Sigmoid colon (tissue), 7 donors: Measurements from ENCODE around the gene DGAT2. TPM values are rescaled to one million over a fixed set of nuclear protein-coding genes. Genes with fewer than 3 reads are reported as not detected.

Experiments used
- DNase-seq: peaks from one replicate; pipeline ENCODE4 v3.0.0-alpha.2; 2019
- H3K27ac ChIP-seq, 4 donors: fragments of 200-600 bp; sonication (generic); one replicate each; pipeline ENCODE4 v1.5.1; 2016 to 2019; ENCODE audit warnings: mild to moderate bottlenecking in 1 of 4
- H3K27me3 ChIP-seq, 3 donors: fragments of 200-600 bp; sonication (generic); one replicate each; pipeline ENCODE4 v1.5.1; 2019; ENCODE audit warnings: mild to moderate bottlenecking in 1 of 3
- H3K36me3 ChIP-seq, 4 donors: fragments of 200-600 bp; sonication (generic); one replicate each; pipeline ENCODE4 v1.5.1; 2016 to 2019
- H3K4me1 ChIP-seq, 4 donors: fragments of 200-600 bp; sonication (generic); one replicate each; pipeline ENCODE4 v1.5.1; 2017 to 2019
- H3K4me3 ChIP-seq, 4 donors: fragments of 200-600 bp; sonication (generic); one replicate each; pipeline ENCODE4 v1.5.1; 2017 to 2019; ENCODE audit warnings: mild to moderate bottlenecking in 2 of 4, moderate library complexity in 1 of 4
- H3K9me3 ChIP-seq, 4 donors: fragments of 200-600 bp in 3 of 4; sonication (generic) in 3 of 4; one replicate each; pipeline versions ENCODE4 v1.5.1 to v1.6.1; 2013 to 2019
- CTCF ChIP-seq, 4 experiments: fragments of 450-650 bp in 3 of 4; fragments of 200-600 bp in 1 of 4; IDR thresholded peaks; one replicate each; pipeline ENCODE4 v1.5.1; 2016 to 2019; ENCODE audit warnings: antibody characterized with exemption in 4 of 4, mild to moderate bottlenecking in 3 of 4, moderate library complexity in 2 of 4
- EP300 ChIP-seq, 4 donors: sonication (generic); formaldehyde crosslinking; IDR thresholded peaks; one replicate each; pipeline ENCODE4 v1.6.1; 2017; ENCODE audit warnings: antibody characterized with exemption in 4 of 4
- POLR2A ChIP-seq, 2 donors: fragments of 450-650 bp; IDR thresholded peaks; one replicate each; pipeline ENCODE4 v1.6.1; 2016; ENCODE audit warnings: antibody characterized with exemption in 2 of 2, mild to moderate bottlenecking in 2 of 2, moderate library complexity in 2 of 2
- POLR2AphosphoS5 ChIP-seq, 4 donors: sonication (generic); formaldehyde crosslinking; IDR thresholded peaks; one replicate each; pipeline ENCODE4 v1.6.1; 2017; ENCODE audit warnings: antibody characterized with exemption in 4 of 4
- WGBS, 2 donors: extraction: QIAGEN DNeasy Blood & Tissue Kit; methylation state at CpG; one replicate each; pipeline ENCODE4 v1.1.7; 2013; 5-methylcytosine and 5-hydroxymethylcytosine counted together
- intact Hi-C: fragments of 100-400 bp; cut with DNase I; formaldehyde crosslinking; loops from one replicate; pipeline ENCODE4 v1.15.1; 2023
- polyA plus RNA-seq, 3 donors: library from polyadenylated mRNA; stranded (reverse); fragments of 200-250 nt; gene quantifications; one replicate each; pipeline ENCODE4 v1.2.3, GENCODE V29; 2013
- total RNA-seq, 4 donors: library from RNA; depleted of rRNA; stranded (reverse); fragments of >200 nt; gene quantifications; one replicate each; pipeline ENCODE4 v1.1.0, GENCODE V29; 2016
- donor health status: healthy with polysubstance abuse.
- donor health status: Bipolar disorder and iron deficiency.
- donor health status: healthy.

DGAT2 gene
- total and polyA plus RNA-seq, 7 donors = 0.55 to 20.3 (median 1.2) TPM

DNA sequence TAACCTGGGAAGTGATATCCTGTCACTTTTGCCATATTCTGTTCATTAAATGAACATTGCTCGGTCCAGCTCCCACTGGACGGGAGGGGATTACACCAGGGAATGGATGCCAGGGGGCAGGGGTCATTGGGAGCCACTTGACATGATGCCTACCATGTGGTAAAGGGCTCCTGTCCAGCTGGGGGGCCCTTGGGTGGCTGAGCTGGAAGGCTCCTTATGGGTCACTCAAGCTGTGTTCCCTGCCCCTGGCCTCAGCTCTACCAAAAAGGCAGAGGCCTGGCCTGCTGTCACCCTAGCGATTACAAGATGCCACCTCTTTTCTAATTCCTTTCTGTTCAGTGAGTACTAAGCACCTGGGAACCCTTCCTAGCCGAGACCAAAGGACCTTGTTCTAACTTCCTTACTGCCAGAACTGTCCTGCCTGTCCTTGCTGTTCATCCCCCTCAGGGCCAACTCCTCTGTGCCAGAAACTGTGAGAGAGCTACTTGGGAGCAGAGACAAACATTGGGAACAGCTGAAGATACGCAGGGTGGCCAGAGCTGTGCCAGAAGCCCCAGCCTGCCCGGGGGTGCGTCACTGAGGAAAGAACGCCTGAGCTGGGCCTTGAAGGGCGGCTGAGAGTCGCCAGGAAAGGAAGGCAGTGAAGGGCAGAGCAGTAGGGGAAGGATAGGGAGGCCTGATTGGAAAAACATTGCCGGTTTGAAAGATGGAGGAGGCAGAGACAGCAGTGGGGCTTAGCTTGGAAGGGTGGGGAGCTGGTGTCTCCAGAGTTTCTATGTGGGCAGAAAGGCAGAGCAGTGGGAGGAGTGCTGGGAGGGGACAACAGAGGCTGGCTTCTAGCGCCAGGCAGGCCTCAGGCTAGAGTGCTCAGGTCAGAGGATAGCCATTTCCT, 33.7 kb downstream of the DGAT2 start:
- 92 to 93% methylated on average over 12 of the region's 12 CpGs for WGBS, 2 donors
- Histone ChIP-seq H3K36me3 (no peaks in the 10 kb centered on the region), H3K27ac (no peak overlapping the region), H3K4me1 (no peaks in the 10 kb centered on the region), H3K9me3 (no peaks in the 10 kb centered on the region), H3K4me3 (no peak overlapping the region), H3K27me3 (no peaks in the 10 kb centered on the region)
- no peak for TF ChIP-seq POLR2A (IDR thresholded peaks at IDR 0.05)
- no peak for TF ChIP-seq CTCF (IDR thresholded peaks at IDR 0.05)
- no peak for TF ChIP-seq POLR2AphosphoS5 (IDR thresholded peaks at IDR 0.05)
- no peak for TF ChIP-seq EP300 (IDR thresholded peaks at IDR 0.05)
- no peak for DNase-seq
- intact Hi-C loops = loop anchor here (2.0 kb wide), 1 partner anchor 351 kb away; no protein-coding TSS in a partner anchor

- Histone ChIP-seq H3K36me3 (no peaks in the 10 kb centered on the region), H3K27ac (no peak overlapping the region), H3K4me3 (no peak overlapping the region), H3K4me1 (no peaks in the 10 kb centered on the region), H3K9me3 (no peaks in the 10 kb centered on the region), H3K27me3 (no peaks in the 10 kb centered on the region)
- 48 to 58% methylated on average over 10 of the region's 10 CpGs for WGBS, 2 donors
- DNase-seq = peak; percentile 88
- intact Hi-C loops = loop anchor here (1.0 to 2.0 kb wide), 2 partner anchors 64 to 350 kb away; no protein-coding TSS in a partner anchor
- no peak for TF ChIP-seq POLR2A (IDR thresholded peaks at IDR 0.05)
- peak; percentile 77 to 95 (median 92) for TF ChIP-seq CTCF (IDR thresholded peaks at IDR 0.05)
Observed at GRCh38 chr11:75802913-75803820, 34.6 kb downstream of the DGAT2 start.

- TF ChIP-seq CTCF (IDR thresholded peaks at IDR 0.05) (no peak), POLR2AphosphoS5 (IDR thresholded peaks at IDR 0.05) (no peak), POLR2A (IDR thresholded peaks at IDR 0.05) (no peak), EP300 (IDR thresholded peaks at IDR 0.05) (no peak)
Observed at GRCh38 chr11:75809111-75809510, 40.5 kb downstream of the DGAT2 start.

DNA sequence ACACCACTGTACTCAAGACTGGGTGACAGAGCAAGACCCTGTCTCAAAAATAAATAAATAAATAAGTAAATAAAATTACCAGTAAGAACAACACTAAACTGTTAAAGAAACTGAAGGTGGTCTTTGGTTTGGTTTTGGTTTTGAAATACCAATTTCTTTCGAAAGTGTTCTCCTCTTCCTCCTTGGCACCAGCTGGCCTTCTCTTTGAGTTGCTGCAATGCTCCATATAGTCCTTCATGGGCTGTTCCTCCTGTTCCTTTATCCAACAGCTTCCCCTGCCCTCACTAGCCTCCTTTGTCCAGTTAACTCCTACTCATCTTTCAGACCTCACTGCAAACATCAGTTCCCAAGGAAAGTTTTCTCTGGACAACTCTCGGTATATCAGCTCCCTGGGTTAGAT, 41.4 kb downstream of the DGAT2 start:
- TF ChIP-seq EP300 (IDR thresholded peaks at IDR 0.05) (no peak), POLR2A (IDR thresholded peaks at IDR 0.05) (no peak), CTCF (IDR thresholded peaks at IDR 0.05) (no peak), POLR2AphosphoS5 (IDR thresholded peaks at IDR 0.05) (no peak)
- WGBS, 2 donors = 88 to 89% methylated on average over 2 of the region's 2 CpGs
- intact Hi-C loops = loop anchor here (10.0 kb wide), 1 partner anchor 225 kb away; no protein-coding TSS in a partner anchor

More at GRCh38 chr11:75809111-75809510, 40.5 kb downstream of the DGAT2 start:
- Histone ChIP-seq H3K4me3 (no peak overlapping the region), H3K27ac (no peak overlapping the region), H3K27me3 (no peaks in the 10 kb centered on the region), H3K4me1 (peaks cover 0 to 8% (median 6%) of the 10 kb centered on the region in 4 donors), H3K36me3 (no peaks in the 10 kb centered on the region), H3K9me3 (no peaks in the 10 kb centered on the region)
- 56 to 72% methylated on average over 2 of the region's 2 CpGs for WGBS, 2 donors
- no peak for DNase-seq
- intact Hi-C loops = no loop called here

More for the DNA sequence above, 41.4 kb downstream of the DGAT2 start:
- H3K27me3 ChIP-seq = no peaks in the 10 kb centered on the region
- H3K4me3 ChIP-seq = no peak overlapping the region
- H3K27ac ChIP-seq = no peak overlapping the region
- no peak for DNase-seq
- no peaks in the 10 kb centered on the region for H3K9me3 ChIP-seq
- H3K36me3 ChIP-seq = no peaks in the 10 kb centered on the region
- H3K4me1 ChIP-seq = peaks cover 0 to 11% (median 9%) of the 10 kb centered on the region in 4 donors
